HG03108 (cell line): ENCODE measurements around the gene EIF4A2.

Experiments
- ATAC-seq: cut with Tn5 transposase; IDR thresholded peaks from one replicate; pipeline ENCODE4 v1.9.1; 2021; ENCODE audit warnings: moderate library complexity; ENCODE audit not compliant: unreplicated experiment

Gene EIF4A2

DNA sequence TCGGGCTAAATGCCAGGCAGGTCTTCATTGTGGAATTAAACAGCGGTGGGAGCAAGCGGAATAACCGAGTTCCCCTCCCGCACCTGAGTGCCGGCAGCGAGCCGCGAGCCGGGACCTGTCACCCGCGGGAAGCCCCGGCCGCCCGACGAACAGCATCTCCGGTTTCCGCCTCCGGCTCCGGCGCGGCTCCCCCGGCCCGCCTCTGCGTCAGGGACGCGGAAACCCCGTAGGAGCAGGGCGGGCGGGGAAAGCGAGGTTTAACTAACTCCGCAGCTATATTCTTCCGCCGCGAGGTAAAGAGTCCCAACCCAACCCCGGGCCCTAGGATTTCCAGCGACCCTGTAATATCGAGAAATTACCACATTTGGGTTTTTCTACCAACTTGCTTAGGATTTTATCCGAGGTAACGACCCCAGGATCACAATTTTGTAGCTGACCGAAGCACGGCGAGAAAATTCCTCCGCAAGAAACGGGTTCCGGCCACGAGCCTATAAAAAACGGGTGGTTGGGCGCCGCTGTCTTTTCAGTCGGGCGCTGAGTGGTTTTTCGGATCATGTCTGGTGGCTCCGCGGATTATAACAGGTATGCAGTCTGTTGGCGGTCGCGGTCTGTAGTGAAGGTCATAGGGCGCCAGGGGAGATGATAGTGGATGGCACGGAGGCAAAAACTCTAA, at the start of gene EIF4A2:
TSS of gene EIF4A2 (plus strand) at position 520 of the 673 bp plus-strand sequence. CDS start at position 554, 34 bp downstream.
- ATAC-seq: peak; percentile 57

- no peak for ATAC-seq
Observed at GRCh38 chr3:186742618-186743380, 40.6 kb upstream of the EIF4A2 start.

GRCh38 chr3:186743666-186744065, 39.7 kb upstream of the EIF4A2 start:
- ATAC-seq: no peak

- ATAC-seq: no peak
Observed at GRCh38 chr3:186746008-186746407, 37.4 kb upstream of the EIF4A2 start.

DNA sequence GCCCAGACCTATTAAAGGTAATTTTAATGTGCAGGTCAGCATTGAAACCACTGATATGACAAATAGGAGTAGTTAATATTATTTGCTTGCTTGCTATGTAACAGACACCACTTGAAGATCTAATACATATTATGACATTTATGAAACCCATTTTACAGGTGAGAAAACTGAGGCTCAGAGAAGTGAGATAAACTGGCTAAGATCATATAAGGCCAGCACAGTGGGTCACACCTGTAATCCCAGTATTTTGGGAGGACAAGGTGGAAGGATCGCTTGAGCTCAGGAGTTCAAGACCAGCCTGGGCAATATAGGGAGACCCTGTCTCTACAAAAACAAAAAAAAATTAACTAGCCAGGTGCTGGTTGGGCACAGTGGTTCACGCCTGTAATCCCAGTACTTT, 33.1 kb upstream of the EIF4A2 start:
- no peak for ATAC-seq

DNA sequence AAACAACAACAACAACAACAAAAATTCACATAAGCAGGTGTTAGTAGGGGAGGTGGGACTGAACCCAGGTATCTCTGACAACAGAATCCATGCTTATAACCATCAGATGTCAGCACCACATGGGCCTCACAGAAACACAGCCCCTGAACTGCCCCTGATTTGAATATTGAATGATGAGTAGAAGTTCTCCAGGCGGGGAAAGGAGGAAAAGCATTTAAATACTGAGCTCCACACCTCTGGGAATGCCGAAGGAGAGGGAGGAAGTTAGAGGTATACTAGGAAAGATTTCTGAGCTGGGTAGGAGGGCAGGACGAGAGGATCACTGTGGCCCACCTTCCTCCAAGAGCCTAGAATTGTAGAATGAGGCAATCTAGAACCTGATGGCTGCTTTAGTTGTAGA, 31.9 kb upstream of the EIF4A2 start:
- no peak for ATAC-seq

DNA sequence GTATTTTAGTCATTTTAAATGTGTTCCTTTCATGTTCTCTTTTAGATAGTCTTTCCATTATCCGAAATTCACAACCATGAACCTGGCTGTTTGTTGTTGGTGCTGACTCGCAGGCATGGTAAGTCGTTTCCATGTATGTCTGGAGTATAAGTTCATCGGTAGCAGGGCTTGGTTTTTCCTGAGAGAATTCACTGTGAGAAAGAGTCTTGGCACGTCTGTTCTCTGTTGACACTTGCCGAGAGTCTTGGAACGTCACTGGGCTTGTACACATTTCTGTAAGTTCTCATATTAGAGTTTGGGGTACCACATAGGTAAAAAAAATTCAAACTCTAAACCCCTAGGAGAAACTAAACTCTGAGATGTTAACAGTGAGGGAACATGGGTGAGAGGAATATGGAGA, 29.4 kb upstream of the EIF4A2 start:
- no peak for ATAC-seq

DNA sequence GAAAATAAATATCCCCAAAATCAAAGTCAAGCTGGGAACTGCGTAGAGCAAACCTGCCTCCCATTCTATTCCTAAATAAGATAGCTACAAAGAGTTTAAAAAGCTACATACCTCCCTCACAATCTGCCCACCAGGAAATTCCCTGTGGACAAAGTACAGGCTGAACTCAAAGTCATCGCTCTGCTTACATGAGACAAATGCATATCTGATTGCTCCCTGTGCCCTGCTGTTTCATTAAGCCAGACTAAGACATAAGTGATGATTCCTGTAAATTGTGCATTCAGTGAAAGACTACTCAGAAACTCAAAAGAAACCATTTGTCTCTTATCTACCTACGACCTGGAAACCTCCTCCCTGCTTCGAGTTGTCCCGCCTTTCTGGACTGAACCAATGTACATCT, 28.5 kb upstream of the EIF4A2 start:
- no peak for ATAC-seq

DNA sequence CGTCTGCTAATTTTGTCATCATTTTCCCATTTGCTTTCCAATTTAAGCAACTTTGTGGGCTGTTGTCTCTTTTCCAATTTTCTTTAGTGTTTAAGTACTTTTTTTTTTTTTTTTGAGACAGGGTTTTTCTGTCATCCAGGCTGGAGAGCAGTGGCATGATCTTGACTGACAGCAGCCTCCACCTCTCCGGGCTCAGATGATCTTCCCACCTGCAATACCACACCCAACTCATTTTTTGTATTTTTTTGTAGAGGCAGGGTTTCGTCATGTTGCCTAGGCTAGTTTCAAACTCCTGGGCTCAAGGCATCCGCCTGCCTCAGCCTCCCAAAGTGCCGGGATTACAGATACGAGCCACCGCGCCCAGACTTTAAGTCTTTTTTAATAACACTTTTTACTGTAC, 26.2 kb upstream of the EIF4A2 start:
- no peak for ATAC-seq

DNA sequence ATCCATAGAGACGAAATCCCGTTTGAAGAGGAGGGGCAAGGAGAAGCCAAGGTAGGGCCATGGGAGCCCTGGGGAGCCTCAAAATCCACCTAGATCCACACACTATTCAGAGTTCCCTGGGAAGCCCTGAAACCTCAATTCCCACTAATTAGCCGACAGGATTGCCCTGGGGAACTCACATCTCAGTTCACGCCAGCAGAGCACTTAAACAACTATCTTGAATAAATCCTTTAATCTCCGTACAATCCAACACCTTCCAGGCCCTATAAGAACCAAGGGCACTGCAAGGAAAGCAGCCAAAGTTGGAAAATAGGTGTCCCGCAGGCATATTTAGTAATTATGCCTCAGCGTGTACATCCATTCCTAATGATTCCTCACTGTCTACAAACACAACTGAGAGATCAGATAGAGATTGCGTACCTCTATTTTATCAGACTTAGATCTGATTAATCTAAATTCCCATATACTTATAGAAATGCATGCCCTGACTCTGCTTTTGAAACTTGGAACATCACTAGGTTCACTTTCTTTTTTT, 25.6 kb upstream of the EIF4A2 start:
- no peak for ATAC-seq

DNA sequence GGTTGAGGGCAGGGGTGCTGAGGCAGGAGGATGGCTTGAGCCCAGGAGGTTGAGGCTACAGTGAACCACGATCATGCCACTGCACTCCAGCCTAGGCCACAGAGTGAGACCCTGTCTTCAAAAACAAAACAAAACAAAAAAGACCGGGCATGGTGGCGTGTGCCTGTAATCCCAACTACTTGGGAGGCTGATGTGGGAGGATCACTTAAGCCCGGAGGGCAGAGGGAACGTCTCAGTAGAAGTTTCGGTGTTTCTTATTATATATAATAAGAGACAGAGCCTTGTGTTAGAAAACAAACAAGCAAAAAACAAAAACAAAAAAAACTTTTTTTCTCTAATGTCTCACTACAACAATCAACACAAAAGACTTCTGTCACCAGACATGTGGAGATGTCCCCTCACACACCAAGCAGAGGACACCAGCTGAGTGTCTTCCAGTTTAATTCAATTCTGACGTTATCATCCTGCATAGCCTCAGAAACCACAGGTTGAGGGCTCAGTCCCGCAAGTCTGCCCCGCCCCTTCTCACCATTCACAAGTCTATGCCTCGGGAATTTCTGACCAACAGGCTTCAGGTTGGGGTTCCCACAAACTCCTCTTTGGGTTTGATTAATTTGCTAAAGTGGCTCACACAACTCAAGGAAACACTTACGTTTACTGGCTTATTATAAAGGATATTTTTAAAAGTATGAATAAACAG, 24.0 kb upstream of the EIF4A2 start:
- ATAC-seq: no peak

GRCh38 chr3:186760141-186760833, 23.1 kb upstream of the EIF4A2 start:
- ATAC-seq: no peak

GRCh38 chr3:186760897-186761447, 22.4 kb upstream of the EIF4A2 start:
- ATAC-seq: no peak

- peak; percentile 20 for ATAC-seq
Observed at GRCh38 chr3:186772281-186772694, 11.1 kb upstream of the EIF4A2 start.

DNA sequence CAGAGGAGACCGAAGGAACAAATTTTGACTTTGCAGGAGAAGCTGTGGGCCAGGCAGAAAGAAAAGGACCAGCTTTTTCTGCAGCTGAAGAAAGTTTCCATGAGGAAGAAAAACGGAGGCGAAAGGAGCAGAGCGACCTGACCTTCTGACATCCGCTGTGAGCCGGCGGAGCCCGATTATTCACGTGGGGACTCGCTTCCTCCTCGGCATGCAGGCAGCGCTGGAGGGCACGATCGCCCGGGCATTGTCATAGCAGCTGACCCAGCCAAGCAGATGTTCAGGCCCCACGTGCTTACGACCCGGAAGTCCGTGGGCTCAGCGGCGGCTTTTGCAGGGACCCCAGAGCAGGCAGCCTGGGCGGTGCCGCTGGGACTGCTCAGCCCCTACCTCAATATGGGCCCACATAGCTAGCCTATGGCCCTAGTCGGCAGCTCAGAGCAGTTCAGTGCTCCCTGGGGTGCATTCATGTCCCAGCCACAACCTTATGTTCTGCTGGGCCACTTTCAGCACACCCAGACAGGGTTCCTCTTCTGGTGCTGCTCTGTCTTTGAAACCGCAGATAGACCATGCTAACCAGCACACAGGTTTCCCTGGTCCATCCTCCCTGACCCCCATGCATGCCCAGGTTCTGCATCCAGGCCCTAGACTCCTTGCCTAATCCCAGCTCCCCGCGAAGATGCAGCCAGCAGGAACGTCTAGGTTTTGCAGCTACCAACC, 10.5 kb upstream of the EIF4A2 start:
- ATAC-seq: peak; percentile 93

DNA sequence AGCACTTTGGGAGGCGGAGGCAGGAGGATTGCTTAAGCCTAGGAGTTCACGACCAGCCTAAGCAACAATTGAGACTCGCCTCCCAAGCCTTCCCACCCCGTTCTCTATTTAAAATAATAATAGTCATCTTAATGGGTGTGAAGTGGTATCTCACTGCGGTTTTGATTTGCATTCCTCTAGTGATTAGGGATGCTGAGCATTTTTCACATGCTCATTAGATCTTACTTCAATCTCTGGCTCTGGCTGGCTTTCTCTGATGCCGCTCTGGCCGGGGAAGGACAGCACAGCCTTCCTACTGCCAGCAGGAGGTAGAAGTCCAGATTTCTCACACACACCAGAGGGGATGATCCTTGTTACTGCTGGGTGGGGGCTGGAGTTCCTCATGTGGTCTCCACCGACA, 7.4 kb upstream of the EIF4A2 start:
- no peak for ATAC-seq

- no peak for ATAC-seq
Observed at GRCh38 chr3:186779204-186779603, 4.2 kb upstream of the EIF4A2 start.

DNA sequence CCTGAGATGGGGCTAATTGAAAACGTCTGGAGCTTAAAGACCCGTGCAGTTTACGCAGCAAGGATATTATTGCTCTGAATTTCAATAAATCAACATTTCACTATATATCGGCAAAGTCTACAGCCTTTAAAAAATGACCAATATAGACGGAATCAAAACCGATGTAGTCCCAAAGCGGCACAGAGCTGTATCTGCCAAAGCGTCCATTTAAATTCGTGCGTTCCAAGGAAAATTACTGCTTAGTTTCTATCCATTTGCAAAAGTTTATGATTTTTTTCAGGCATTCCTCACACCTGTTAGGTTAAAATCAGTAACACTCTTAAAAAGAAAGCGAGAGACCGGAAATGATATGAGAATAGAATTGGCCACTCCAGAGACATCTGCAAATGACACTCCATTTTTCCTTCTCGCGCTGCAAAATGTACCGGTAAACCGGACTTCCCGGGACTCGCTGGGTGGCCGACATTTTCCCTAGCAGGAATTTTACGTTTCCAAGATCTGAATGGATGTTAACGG, 777 bp upstream of the EIF4A2 start:
- ATAC-seq: no peak

DNA sequence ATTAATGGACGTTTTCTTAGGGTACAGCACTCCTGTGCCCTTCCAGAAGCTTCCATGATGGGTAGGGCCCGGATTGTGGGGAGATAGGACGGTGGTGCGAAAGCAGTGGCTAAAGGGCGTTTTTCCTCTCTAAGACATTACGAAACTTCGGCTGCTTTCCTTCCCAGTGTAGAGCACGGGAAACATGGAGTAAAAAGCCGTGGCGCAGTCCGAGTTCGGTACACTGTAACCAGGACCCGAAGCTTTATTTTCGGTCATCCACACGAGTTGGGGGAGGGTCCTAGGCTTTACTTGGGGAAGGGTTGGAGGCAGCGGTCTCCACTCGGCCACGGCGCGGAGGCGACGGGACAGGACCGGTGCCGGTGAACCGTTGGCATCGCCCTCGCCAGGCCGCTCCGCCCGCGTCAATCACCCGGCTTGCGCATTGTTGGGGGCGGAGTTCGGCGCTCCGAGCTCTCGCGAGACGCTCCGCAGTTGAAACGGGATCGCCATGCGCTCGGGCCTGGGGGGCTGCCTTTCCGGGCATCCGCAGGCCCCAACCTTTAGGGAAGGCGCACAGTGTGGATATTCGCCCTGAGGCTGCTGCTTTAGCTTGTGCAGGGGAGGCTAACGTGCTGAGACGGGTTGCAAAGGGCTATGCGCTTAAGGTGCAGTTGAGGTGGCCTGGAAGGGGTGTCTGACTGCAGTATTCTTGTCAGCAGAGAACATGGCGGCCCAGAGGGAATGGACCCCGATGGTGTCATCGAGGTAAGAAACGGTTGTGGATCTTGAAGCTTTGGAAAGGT, 546 bp downstream of the EIF4A2 start:
- peak; percentile 79 for ATAC-seq
